Activated CD8-positive, alpha-beta memory T cell treated with anti-CD3 and anti-CD28 coated beads, Interleukin-2, amount 50 U/mL, for 4 hours (primary cell): ENCODE results near the gene HBQ1.
"Not testable (repeated sequence)": the region's sequence is repeated elsewhere in the genome, so short reads cannot be mapped to it uniquely, and the experiment has no call there.

Source experiments
- DNase-seq: peaks from one replicate; pipeline ENCODE4 v3.0.0-alpha.2; 2020

The HBQ1 gene

DNA sequence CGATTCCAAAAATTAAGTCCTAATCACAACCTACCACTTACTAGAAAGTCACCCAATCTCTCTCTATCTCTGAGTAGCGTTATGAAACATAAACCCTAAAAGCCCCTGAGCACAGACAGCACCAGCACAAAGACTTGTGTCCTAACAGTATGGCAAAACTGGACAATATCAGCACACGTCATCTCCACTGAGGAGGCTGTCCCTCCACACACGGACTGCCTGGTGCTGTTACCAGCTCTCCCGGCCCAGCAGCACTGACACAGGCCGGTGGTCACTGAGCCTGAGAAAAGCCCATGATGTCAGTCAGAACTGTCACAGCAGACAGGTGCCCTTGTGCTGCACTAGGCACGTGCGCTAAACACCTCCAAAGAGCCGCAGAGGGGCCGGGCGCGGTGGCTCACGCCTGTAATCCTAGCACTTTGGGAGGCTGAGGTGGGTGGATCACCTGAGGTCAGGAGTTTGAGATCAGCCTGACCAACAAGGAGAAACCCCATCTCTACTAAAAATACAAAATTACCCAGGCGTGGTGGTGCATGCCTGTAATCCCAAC lies 31.4 kb downstream of the HBQ1 start:
- DNase-seq: not testable (repeated sequence)

DNA sequence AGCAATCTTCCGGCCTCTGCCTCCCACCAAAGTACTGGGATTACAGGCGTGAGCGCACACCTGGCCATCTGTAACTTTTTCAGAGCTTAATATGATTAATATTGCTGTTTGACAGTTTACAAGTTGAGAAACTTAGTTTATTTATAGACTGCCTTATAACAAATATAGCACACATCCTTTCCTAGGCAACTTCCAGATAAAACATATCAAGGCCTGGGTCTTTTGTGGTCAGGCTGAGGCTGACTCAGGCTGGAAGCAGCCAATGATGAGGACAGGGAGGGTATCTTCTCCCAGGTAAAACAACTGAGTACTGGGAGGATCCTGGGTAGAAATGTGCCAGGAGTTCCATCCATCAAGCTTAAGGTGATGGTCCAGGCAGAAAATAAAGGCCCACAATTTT lies 32.7 kb downstream of the HBQ1 start:
- no peak for DNase-seq

DNA sequence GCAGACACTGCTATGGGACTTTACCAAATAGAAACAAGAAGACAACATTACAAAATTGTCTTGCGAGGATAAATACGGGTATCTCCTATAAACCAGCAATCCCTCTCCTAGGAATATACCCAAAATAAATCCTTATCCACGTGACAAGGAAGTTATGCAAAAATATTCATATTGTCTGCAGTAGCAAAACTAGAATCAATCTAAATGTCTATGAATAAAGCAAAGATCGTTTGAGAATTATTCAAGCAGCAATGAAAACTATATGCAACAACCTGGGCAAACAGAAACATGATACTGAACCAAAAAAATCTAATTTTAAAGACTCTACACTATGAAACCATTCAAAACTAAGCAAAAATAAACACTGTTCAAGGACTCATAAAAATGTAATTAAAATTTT lies 39.8 kb downstream of the HBQ1 start:
- no peak for DNase-seq

DNA sequence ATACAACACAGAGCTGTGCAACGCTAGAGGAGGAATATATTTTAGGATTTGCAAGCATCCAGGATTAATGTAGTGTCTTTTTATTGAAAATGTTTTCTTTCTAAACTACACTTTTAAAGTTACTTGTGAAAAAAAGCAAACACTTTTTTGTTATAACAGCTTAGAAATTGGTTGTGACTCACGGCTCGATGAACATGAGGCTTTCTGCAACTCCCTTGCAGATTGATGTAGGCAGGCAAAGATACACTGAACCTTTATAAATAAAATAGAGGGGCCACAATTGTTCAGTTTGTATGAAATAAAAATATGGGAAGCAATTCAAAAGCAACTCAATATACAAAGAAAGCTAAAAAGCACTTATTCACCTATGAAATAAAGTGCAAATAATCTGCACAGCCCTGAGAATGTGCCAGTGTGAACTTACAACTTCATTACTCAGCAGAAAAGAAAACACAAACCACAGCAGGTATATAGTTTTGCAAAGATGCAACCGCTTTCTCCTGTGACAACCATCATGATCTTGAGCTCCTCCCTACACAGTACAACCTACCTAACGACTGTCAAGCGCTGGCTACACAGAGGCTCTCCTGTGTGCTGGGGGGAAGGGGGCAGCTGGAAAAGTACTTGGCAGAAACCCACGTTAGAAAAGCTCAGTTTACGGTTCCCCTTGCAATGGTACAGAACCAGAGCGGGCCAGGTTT lies 48.0 kb downstream of the HBQ1 start:
- DNase-seq: no peak

DNA sequence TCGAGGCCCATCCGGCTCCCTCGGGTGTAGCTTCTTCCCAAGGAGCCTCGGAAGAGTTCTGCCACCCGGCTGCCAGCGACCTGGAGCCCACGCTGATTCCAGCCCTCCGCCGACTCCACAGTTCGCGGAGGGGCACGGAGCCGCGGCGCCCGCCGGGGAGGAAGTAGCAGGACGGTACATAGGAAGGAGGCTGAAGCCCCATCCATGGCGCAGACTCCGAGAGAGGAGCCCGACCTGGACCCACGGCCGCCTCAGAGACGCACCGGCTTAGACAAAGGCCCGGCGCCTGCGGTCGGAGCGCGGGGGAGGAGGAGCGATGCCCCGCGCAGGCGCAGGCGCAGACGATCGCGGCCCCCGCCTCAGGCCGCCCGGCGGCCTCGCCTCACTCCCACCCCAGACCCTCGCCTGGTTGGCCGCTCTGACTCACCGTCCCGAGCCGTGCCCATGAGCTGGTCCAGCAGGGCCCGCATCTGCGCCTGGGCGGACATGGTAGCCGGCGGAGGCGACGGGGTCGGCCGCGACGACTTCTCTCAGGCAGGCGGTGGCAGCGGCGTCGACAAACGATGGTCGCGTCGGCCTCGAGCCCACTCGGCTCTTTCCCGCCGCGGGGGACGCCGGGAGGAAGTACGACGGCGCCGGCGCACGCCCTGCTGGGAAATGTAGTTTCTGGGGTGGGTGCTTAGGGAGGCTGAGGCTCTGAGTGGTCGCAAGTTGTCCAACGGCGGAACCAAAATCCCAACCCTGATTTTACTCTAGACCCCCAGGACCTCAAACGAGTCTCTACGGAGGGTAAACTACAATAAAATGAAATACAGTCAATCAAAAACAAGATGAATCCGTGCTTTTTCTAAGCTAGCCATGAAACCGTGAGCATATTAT lies 48.8 kb downstream of the HBQ1 start, which contains the start of gene LUC7L:
TSS of gene LUC7L (minus strand) at position 598 of the 879 bp plus-strand sequence. CDS start at position 488, 110 bp downstream.
- DNase-seq: peak; percentile 87

DNA sequence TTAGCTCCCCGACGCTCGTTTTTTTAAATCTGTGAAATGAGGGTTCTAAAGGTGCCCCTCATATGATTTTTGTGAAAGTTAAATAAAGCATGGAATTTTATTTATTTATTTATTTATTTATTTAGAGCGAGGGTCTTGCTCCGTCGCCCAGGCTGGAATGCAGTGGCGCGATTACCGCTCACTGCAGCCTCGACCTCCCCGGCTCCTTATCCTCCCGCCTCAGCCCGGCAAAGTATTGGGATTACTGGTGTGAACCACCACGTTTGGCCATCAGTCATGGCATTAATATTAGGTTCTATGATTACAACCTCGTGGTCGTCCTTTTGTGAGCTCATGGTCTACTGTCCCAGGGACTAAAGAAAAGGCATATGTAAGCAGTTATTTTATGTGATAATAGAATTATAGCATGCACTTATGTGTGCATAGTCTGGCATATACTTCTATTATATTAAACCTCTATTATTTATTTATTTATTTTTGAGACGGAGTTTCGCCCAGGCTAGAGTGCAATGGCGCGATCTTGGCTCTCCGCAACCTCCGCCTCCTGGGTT lies 49.5 kb downstream of the HBQ1 start:
- DNase-seq: no peak

DNA sequence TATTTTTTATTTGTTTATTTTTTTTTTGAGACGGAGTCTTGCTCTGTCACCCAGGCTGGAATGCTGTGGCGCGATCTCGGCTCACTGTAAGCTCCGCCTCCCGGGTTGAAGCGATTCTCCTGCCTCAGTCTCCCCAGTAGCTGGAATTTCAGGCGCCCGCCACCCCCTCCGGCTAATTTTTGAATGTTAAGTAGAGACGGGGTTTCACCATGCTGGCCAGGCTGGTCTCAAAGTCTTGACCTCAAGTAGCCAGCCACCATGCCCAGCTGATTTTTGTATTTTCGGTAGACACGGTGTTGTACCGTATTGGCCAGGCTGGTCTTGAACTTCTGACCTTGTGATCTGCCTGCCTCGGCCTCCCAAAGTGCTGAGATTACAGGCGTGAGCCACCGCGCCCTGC lies 50.1 kb downstream of the HBQ1 start:
- DNase-seq: not testable (repeated sequence)
